ENCODE results near the gene RAD9A.

The RAD9A gene

GRCh38 chr11:67428052-67429001, 36.5 kb downstream of the RAD9A start, which contains the start of gene RPS6KB2:
Gene RPS6KB2, plus strand, starts transcription at chr11:67428494. Its CDS starts 52 bp downstream, at chr11:67428546.
- peak; percentile 63 to 98 (median 96) for DNase-seq

GRCh38 chr11:67429038-67429668, 37.4 kb downstream of the RAD9A start:
- no peak for DNase-seq

GRCh38 chr11:67429722-67430121, 37.9 kb downstream of the RAD9A start:
- DNase-seq: no peak

GRCh38 chr11:67431346-67432249, 39.8 kb downstream of the RAD9A start:
- DNase-seq: no peak

GRCh38 chr11:67432655-67433349, 41.0 kb downstream of the RAD9A start:
- DNase-seq: no peak

GRCh38 chr11:67433536-67434394, 42.0 kb downstream of the RAD9A start:
- no peak for DNase-seq

- DNase-seq: no peak
These were observed 42.7 kb downstream of the RAD9A start for GRCh38 chr11:67434395-67434881.

GRCh38 chr11:67435031-67435726, 43.4 kb downstream of the RAD9A start:
- DNase-seq: no peak

- DNase-seq: no peak
These were observed 44.1 kb downstream of the RAD9A start for GRCh38 chr11:67435727-67436458.

GRCh38 chr11:67436459-67437081, 44.8 kb downstream of the RAD9A start:
- DNase-seq: no peak

- DNase-seq: no peak
These were observed 45.5 kb downstream of the RAD9A start, which contains the start of gene PTPRCAP for GRCh38 chr11:67437082-67437808. Gene PTPRCAP, minus strand, starts transcription at chr11:67437682. Its CDS starts 63 bp downstream, at chr11:67437619.

GRCh38 chr11:67437809-67438157, 46.0 kb downstream of the RAD9A start:
- no peak for DNase-seq

GRCh38 chr11:67438158-67438902, 46.5 kb downstream of the RAD9A start:
- DNase-seq: no peak

- peak in 2 of 14 donors; percentile 27 to 42 for DNase-seq
These were observed 47.8 kb downstream of the RAD9A start for GRCh38 chr11:67439321-67440228.

- no peak for DNase-seq
These were observed 48.7 kb downstream of the RAD9A start for GRCh38 chr11:67440229-67441097.

All from C1 segment of cervical spinal cord (tissue), 14 donors.